Ovary (tissue), 9 donors: ENCODE data around the gene SREBF2. TPM values are rescaled to one million over a fixed set of nuclear protein-coding genes. Genes with fewer than 3 reads are reported as not detected.

ENCODE experiments used
- DNase-seq, 5 donors: peaks; one replicate each; pipeline ENCODE4 v3.0.0-alpha.2; 2019 to 2020
- H3K27ac ChIP-seq, 2 donors: fragments of 200-600 bp; one replicate each; pipeline versions ENCODE4 v1.5.1 to v1.8.0; 2019 to 2022
- H3K27me3 ChIP-seq: fragments of 200-600 bp; one replicate; pipeline ENCODE4 v1.8.0; 2022
- H3K36me3 ChIP-seq: fragments of 200-600 bp; sonication (generic); one replicate; pipeline ENCODE4 v1.5.1; 2019
- H3K4me1 ChIP-seq: one replicate; pipeline ENCODE4 v1.8.1; 2013; ENCODE audit warnings: mild to moderate bottlenecking, moderate library complexity; ENCODE audit not compliant: insufficient read depth
- H3K4me3 ChIP-seq: fragments of 200-600 bp; sonication (generic); one replicate; pipeline ENCODE4 v1.5.1; 2017
- H3K9me3 ChIP-seq, 2 donors: fragments of 200-600 bp in 1 of 2; sonication (generic) in 1 of 2; one replicate each; pipeline versions ENCODE4 v1.5.1 to v1.8.1; 2013 to 2019; ENCODE audit warnings: mild to moderate bottlenecking in 1 of 2, moderate library complexity in 1 of 2
- EP300 ChIP-seq: sonication (generic); formaldehyde crosslinking; IDR thresholded peaks from one replicate; pipeline ENCODE4 v1.6.1; 2017; ENCODE audit warnings: antibody characterized with exemption
- POLR2A ChIP-seq: fragments of 450-650 bp; IDR thresholded peaks from one replicate; pipeline ENCODE4 v1.6.1; 2017; ENCODE audit warnings: antibody characterized with exemption, mild to moderate bottlenecking, moderate library complexity
- WGBS, 3 donors: extraction: QIAGEN DNeasy Blood & Tissue Kit in 1 of 3; methylation state at CpG; one replicate each; pipeline versions ENCODE4 v1.1.5 to v1.1.7; 2013 to 2017; 5-methylcytosine and 5-hydroxymethylcytosine counted together
- intact Hi-C, 4 donors: fragments of 100-400 bp; cut with DNase I; formaldehyde crosslinking; loops; one replicate each; pipeline versions ENCODE4 v1.11.0 to v1.15.1; 2022 to 2023
- polyA plus RNA-seq, 2 donors: library from polyadenylated mRNA; stranded (reverse); fragments of 200-250 nt in 1 of 2; fragments of 350-450 nt in 1 of 2; fragmentation: Illumina TruSeq in 1 of 2; extraction: RNeasy Lipid Tissue Mini Kit (QIAGEN cat#74804) in 1 of 2; gene quantifications; one replicate each; pipeline ENCODE4 v1.2.3, GENCODE V29; 2013 to 2014
- total RNA-seq, 7 donors: library from RNA; depleted of rRNA in 2 of 7; stranded (reverse); fragments of >200 nt in 2 of 7; fragmentation: NEBNext Ultra II Directional in 3 of 7; extraction: Animal tissue kit (Norgen Biotek cat#: 25700) in 3 of 7; gene quantifications; one replicate each; pipeline versions ENCODE4 v1.1.0 to v1.2.4, GENCODE V29; 2016 to 2023
- TF ChIP-seq, protein P1 (sequence below), 3 donors: fragments of 450-650 bp in 2 of 3; fragments of 200-600 bp in 1 of 3; IDR thresholded peaks; one replicate each; pipeline versions ENCODE4 v1.5.1 to v1.8.0; 2016 to 2022; ENCODE audit warnings: antibody characterized with exemption in 3 of 3, mild to moderate bottlenecking in 1 of 3
- donor health status: DM: no; HTN: no; CAD: no; lungs with moderate emphysema.
- donor health status: DM: no; HTN: no; CAD: no.
- donor health status: Bipolar disorder and iron deficiency.
- donor health status: DM: yes; HTN: yes; CAD: no.
- donor health status: DM: no; HTN: no; CAD: no.
- donor health status: DM: yes; HTN: yes; CAD: no.

The SREBF2 gene
- total and polyA plus RNA-seq, 9 donors = 29.2 to 215 (median 74.1) TPM

DNA sequence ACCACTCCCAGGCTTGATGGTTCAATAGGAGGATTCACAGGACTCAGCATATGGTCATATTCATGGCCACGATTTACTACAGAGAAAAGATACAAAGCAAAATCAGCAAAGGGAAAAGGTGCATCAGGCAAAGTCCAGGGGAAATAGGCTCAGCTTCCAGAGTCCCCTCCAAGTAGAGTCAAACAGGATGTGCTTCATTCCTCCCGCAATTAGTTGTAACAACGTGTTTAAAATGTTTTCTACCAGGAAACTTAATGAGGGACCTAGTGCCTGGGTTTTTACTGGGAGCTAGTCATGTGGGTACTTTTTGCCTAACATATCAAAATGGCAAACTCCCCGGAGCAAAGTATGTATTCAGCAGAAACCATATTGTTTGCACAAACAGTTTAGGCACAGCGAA lies 14.9 kb upstream of the SREBF2 start:
- Histone ChIP-seq H3K9me3 (no peaks in the 10 kb centered on the region), H3K4me3 (no peak overlapping the region), H3K36me3 (no peaks in the 10 kb centered on the region), H3K27me3 (no peaks in the 10 kb centered on the region), H3K27ac (no peak overlapping the region), H3K4me1 (peaks cover 8% of the 10 kb centered on the region)
- 66 to 79% (median 77%) methylated on average over 5 of the region's 5 CpGs for WGBS, 3 donors
- TF ChIP-seq, protein P1, sequence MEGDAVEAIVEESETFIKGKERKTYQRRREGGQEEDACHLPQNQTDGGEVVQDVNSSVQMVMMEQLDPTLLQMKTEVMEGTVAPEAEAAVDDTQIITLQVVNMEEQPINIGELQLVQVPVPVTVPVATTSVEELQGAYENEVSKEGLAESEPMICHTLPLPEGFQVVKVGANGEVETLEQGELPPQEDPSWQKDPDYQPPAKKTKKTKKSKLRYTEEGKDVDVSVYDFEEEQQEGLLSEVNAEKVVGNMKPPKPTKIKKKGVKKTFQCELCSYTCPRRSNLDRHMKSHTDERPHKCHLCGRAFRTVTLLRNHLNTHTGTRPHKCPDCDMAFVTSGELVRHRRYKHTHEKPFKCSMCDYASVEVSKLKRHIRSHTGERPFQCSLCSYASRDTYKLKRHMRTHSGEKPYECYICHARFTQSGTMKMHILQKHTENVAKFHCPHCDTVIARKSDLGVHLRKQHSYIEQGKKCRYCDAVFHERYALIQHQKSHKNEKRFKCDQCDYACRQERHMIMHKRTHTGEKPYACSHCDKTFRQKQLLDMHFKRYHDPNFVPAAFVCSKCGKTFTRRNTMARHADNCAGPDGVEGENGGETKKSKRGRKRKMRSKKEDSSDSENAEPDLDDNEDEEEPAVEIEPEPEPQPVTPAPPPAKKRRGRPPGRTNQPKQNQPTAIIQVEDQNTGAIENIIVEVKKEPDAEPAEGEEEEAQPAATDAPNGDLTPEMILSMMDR (IDR thresholded peaks at IDR 0.05) = no peak
- TF ChIP-seq POLR2A (no peak), EP300 (no peak)
- DNase-seq = no peak
- intact Hi-C loops = no loop called here

DNA sequence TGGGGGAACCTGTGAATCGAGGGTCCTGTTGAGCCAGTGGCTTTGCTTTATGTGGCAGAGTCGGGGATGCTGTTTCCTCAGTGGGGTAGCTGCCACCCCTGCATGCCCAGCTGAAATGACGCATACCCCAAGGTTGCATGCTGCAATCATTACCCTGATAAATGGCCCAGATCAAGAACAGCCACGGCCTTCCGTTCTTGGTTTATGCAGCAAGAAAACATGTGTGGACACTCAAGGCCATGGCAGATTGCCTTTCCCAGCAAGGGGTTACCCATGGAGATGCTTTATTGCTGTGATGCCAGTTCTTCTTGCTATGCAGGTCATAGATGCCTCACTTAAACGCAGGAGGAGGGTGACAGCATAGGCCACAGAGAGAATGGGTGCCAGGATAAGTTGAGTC lies 14.3 kb upstream of the SREBF2 start:
- DNase-seq = peak in 1 of 5 donors; percentile 25
- WGBS, 3 donors = 46 to 65% (median 62%) methylated on average over 6 of the region's 6 CpGs

DNA sequence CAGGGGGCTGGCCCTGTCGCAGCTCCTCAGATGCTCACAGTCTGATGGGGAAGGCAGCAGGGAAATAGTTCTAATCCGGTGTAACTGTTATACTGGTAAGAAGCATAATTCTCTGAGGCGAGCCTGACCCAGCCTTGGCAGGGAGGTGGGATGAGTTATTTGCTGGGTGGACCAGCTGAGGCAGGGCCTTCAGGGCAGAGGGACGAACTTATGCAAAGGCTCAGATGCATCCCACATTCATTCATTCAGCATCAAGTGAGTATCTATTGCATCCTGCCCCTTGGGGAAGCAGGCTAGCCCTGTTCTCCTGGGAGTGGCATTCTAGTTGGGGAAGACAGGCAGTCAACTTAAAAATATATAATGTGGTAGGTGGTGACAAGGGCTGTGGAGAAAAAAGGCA lies 13.6 kb upstream of the SREBF2 start:
- Histone ChIP-seq H3K9me3 (no peaks in the 10 kb centered on the region), H3K4me1 (peaks cover 8% of the 10 kb centered on the region), H3K27me3 (no peaks in the 10 kb centered on the region), H3K27ac (no peak overlapping the region), H3K4me3 (no peak overlapping the region), H3K36me3 (no peaks in the 10 kb centered on the region)
- 95 to 97% (median 95%) methylated on average over 4 of the region's 4 CpGs for WGBS, 3 donors
- TF ChIP-seq EP300 (no peak), POLR2A (no peak)
- TF ChIP-seq, protein P1 (IDR thresholded peaks at IDR 0.05) = no peak
- intact Hi-C loops = no loop called here
- no peak for DNase-seq

More for the DNA sequence above, 14.3 kb upstream of the SREBF2 start:
- intact Hi-C loops = no loop called here
- H3K4me1 ChIP-seq = peaks cover 8% of the 10 kb centered on the region
- H3K27me3 ChIP-seq = no peaks in the 10 kb centered on the region
- H3K9me3 ChIP-seq = no peaks in the 10 kb centered on the region
- H3K36me3 ChIP-seq = no peaks in the 10 kb centered on the region
- H3K4me3 ChIP-seq = no peak overlapping the region
- TF ChIP-seq, protein P1 (IDR thresholded peaks at IDR 0.05) = no peak
- TF ChIP-seq POLR2A = no peak
- no peak for TF ChIP-seq EP300
- H3K27ac ChIP-seq = no peak overlapping the region

DNA sequence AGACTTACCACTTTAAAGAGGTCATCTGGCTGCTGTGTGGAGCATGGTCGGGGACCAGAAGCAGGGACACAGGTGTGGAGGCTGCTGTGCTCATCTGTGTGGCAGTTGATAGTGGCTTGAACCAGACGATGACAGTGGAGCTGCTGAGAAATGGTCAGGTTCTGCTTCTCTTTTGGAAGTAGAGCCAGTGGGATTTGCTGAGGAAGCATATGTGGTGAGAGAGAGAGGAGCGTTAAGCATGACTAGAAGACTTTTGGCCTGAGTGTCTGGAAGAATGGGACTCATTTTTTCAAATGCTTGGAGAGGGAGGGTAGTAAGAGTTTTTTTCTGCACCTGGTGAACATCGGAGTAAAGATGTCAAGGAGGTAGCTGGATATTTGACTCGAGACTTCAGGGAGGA lies 12.5 kb upstream of the SREBF2 start:
- DNase-seq = no peak
- TF ChIP-seq, protein P1 (IDR thresholded peaks at IDR 0.05) = no peak
- no peak for TF ChIP-seq POLR2A
- TF ChIP-seq EP300 = no peak
- no peaks in the 10 kb centered on the region for H3K9me3 ChIP-seq
- H3K4me1 ChIP-seq = peaks cover 8% of the 10 kb centered on the region
- no peaks in the 10 kb centered on the region for H3K27me3 ChIP-seq
- H3K27ac ChIP-seq = no peak overlapping the region
- no peaks in the 10 kb centered on the region for H3K36me3 ChIP-seq
- H3K4me3 ChIP-seq = no peak overlapping the region
- WGBS, 3 donors = 87 to 88% (median 87%) methylated on average over 5 of the region's 5 CpGs
- intact Hi-C loops = loop anchor here in 2 of 4 donors (10.0 kb wide), 1 partner anchor 124 kb away; the partner anchor contains the start of gene CENPM (in 2 of the 2)
